GM18873 (cell line): ENCODE results near the gene TRIM7.
"Not testable (repeated sequence)": the region's sequence is repeated elsewhere in the genome, so short reads cannot be mapped to it uniquely, and the experiment has no call there.

Experiments used
- ATAC-seq: cut with Tn5 transposase; IDR thresholded peaks from one replicate; pipeline ENCODE4 v1.9.1; 2021; ENCODE audit warnings: mild to moderate bottlenecking, moderate library complexity, moderate number of reproducible peaks; ENCODE audit not compliant: unreplicated experiment, low FRiP score

The TRIM7 gene

DNA sequence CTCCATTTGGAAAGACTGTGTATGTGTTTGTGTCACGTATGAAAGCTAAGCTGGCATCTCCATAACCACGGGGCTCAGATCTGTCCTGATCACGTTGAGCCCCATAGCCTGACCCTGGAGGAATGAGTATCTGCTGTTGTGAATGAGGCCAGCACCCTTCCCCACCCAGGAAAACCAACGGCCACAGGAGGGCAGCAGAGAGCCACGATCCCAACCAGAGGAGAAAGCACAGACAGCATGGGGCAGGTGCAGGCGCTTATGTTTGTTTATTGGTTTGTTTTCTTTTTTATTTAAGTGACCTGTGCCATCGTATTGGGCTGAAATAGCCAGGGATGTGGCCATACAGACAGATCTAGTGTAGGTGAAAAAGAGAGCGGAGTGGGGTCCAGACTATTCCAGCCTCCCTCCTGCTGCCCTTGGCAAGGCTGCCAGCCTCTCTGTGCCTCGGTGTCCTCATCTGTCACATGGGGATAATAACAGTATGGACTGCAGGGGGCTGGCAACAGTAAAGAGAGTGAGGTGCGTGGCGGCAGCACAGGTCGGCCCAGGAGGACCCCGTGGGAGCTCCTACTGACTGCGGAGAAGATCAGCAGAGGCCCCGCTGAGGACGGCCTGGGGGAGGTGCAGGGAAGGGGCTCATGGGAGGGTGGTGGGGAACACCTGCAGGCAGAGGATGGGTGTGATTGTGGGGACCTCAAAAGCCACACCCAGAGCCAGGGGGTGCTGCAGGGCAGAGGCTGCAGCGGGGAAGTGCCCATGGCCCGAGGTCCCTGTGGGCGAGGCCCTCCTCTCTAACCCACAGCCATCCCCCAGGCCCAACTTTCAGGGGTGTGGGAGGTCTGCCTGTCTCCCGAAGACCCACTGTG lies 45.5 kb downstream of the TRIM7 start:
- ATAC-seq: no peak

DNA sequence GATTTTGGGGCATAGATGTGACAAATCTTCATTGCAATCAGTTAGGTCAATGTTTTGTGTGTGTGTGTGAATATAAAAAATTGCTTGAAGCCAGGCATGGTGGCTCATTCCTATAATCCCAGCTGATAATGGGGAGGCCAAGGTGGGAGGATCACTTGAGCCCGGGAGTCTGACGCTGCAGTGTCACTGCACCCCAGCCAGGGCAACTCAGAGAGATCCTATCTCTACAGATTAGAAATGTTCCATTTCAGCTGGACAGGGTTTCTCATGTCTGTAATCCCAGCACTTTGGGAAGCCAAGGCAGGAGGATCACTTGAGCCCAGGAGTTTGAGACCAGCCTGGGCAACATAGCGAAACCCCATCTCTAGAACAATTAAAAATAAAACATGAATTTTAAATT lies 46.1 kb downstream of the TRIM7 start:
- no peak for ATAC-seq

DNA sequence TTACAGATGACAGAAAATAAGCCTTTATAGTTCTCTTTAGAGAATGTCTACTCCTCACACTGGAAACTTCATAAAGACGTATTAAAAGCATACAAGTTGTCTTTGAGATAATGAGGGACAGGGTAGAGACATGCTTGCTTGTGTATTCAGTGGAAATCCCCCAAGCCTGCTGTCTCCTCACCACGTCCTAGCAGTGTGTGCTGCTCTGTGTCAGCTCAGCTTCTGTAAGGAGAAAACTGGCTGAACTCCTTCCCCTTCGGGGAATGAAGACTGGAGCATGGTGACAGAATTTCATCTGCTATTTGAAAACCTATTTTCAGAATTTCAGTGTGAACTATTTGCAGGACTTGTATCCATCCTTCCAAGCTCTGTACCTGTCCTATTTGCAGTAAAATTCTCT lies 48.2 kb downstream of the TRIM7 start:
- ATAC-seq: no peak

DNA sequence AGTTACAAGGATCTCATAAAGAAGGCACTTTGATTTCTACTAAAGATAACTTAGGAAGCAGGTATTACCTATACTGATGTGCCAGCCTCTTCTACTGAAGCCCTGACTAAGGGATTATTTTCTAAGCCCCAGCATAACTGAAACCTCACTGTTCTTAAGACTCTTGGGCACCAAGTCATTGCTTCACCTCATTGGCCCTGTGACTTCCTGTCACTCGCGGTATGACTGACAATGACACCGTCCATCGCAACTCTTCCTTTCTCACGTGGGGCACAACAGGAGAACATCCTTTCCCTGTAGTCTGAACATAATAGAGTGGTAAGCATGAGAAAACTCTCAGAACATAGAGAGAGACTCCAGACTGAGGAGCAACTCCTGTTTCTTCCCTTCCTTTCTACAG lies 51.2 kb downstream of the TRIM7 start:
- no peak for ATAC-seq

DNA sequence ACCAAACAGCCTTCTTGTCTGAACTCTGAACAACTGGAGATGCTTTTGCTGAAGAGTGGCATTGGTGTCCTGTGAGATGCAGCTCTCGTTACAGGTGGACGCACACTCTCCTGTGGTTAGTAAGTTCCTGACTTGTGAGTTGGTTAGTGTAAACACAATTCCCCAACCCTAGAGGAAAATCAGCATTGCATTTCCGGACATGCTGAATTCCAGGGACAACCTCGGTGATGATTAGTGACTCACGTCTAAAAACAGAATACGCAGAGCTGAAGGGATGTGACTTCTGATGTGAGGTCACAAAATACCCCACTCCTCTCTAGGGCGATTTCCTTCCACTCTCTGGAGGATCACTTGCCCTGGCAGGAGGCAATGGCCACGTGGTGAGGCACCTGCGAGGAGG lies 52.6 kb downstream of the TRIM7 start:
- ATAC-seq: no peak

DNA sequence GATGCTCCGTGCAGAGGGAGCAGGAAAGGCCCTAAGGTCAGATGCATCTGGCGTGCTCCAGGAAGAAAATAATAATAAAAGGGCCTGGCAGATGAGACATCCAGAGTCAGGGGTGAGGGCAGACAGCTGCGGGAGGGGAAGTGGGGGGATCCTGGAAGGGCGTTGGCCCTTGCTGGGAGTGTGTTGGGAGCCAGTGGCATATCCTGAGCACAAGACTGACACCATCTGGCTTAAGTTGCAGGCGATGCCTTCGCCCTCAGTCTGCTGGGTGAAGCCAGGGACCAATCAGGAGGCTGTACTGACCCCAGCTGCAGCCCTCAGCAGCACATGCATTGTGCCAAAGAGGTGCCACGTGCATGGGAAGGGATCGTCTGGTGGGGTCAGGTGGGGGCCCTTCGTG lies 53.9 kb downstream of the TRIM7 start:
- no peak for ATAC-seq

DNA sequence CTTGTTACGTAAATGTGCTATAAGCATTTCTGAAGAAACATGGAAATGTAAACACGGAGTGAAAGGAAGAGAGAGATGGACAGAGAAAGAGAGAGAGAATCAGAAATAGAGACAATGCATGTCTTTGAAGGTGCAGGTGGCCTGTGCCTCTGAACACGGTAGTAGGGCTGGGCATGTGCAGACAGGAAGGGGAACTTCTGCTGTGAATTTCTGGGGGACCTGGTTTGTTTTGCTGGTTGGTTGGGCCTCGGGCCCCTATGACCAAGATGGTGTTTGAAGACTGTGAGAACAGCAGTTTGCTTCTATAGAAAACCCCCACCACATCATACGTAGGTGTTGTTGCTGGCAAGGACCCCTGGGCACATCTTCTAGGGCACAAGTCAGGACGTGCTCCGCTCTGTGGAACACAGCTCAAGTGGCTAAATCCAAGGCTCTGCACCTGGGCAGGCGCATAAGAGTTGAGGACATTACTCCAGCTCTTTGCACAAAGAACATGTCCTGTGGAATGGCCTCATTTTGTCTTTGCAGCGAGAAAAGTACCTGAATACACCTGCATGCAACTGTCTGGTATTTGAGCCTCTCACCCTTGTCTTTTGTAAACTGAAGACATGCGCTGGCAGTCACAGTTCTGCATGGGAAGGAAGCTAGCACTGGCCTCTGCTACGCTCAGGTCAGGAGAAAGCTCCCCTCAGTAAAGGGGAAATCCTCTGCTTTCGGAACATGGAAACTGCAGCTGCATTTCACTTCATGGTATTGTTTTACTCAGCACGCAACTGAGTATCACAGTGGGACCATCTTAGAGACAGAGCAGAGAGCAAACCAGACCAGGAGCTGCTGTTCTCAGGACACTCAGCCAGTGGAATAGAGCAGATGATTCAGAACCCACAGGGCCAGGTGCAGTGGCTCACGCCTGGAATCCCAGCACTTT lies 54.9 kb downstream of the TRIM7 start:
- ATAC-seq: peak; percentile 57

DNA sequence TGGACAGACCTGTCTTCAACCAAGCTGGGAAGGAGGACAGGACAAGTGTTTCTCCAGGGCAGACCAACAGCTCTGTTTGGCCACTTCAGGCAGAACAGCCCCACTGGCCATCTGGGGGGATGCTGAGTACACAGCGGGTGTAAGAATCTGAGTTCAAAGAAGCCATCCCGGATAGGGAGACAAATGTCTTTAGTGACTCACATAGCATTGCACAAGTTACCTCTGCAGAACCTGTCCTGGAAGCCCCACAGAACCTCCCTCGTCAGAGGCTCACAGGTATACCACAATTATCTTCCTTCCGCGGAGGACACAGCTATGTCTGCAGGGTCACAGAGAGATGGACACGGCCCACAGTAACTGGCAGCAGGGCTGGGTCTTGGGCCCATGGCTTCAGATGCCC lies 55.6 kb downstream of the TRIM7 start:
- no peak for ATAC-seq

DNA sequence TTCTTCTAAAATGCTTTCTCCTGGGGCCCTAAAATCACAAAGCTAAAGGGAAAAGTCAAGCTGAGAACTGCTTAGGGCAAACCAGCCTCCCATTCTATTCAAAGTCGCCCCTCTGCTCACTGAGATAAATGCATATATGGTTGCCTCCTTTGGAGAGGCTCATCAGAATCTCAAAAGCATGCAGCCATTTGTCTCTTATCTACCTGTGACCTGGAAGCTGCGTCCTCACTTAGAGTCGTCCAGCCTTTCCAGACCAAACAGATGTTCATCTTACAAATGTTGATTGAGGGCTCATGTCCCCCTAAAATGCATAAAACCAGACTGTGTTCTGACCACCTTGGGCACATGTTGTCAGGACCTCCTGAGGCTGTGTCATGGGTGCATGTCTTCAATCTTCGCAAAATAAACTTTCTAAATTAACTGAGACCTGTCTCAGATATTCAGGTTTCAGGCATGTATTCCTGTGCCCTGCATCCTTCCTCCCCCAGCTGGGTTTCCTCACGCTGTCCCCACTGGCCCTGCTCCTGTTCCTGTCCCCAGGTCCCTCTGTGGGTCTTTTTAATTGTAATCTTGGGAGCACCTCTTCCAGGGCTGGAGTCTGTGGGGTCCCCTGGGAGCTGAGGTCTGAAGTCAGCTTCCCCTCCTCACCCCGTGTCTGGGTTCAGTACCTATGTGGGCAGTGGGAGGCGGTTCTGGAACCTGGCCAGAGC lies 57.9 kb downstream of the TRIM7 start, which contains the start of gene OR2V2:
Gene OR2V2 (plus strand): TSS at position 660 of the 710 bp plus-strand sequence. CDS start 7,357 bp downstream, outside the sequence.
- ATAC-seq: not testable (repeated sequence)

DNA sequence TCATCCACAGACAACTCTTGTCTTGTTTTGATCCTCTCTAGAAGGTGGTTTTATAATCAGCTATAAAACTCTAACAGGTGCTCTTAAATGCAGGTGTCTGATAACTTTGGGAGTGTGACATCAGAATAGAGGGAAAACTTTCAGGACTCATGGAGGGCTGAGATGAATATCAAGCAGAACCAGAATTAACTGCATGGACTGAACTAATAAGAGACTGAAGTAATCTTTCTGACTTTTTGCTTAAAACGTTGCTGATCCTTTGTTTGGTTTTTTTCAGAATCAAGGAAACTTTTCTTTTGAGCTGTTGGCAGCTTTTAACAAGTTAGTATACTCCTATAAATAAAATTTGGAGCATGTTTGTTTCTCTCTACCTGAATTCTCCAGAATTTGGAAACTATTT lies 59.9 kb downstream of the TRIM7 start:
- ATAC-seq: no peak
